ENCODE data around the gene SDR42E1.
"Not testable (repeated sequence)": the region's sequence is repeated elsewhere in the genome, so short reads cannot be mapped to it uniquely, and the experiment has no call there.

Gene SDR42E1

DNA sequence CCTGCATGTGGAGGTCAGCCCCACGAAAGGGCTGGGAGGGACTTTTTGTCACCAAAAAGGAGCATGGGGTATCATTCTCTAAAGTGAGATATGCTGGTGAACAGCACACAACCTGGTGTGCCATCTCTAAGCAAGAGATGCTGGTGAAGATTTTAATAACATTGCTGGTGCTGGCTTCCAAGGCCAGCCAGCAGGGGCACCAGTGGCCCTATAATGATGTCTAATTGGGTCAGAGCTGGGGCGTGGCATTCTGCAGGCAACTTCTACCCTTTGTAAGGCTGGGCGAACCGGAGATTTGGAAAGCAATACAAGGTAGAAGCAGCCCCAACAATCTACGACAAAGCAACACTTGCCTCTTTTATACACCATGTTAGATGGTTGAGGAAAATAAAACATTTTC lies 16.8 kb downstream of the SDR42E1 start:
- no peak for DNase-seq (ENCODE audit: low spot score)
- Histone ChIP-seq H3K27me3 (ENCODE audit: insufficient read depth, poor library complexity, severe bottlenecking) (no peaks in the 10 kb centered on the region), H3K4me3 (ENCODE audit: severe bottlenecking) (no peak overlapping the region), H3K27ac (ENCODE audit: poor library complexity, severe bottlenecking) (no peak overlapping the region), H3K4me1 (ENCODE audit: insufficient read depth, poor library complexity, severe bottlenecking) (peaks cover 25% of the 10 kb centered on the region), H3K36me3 (ENCODE audit: low read depth) (peaks cover 17% of the 10 kb centered on the region), H3K9me3 (ENCODE audit: severe bottlenecking) (no peaks in the 10 kb centered on the region)
- ATAC-seq (ENCODE audit: low read depth), result no peak
- TF ChIP-seq, protein P1, sequence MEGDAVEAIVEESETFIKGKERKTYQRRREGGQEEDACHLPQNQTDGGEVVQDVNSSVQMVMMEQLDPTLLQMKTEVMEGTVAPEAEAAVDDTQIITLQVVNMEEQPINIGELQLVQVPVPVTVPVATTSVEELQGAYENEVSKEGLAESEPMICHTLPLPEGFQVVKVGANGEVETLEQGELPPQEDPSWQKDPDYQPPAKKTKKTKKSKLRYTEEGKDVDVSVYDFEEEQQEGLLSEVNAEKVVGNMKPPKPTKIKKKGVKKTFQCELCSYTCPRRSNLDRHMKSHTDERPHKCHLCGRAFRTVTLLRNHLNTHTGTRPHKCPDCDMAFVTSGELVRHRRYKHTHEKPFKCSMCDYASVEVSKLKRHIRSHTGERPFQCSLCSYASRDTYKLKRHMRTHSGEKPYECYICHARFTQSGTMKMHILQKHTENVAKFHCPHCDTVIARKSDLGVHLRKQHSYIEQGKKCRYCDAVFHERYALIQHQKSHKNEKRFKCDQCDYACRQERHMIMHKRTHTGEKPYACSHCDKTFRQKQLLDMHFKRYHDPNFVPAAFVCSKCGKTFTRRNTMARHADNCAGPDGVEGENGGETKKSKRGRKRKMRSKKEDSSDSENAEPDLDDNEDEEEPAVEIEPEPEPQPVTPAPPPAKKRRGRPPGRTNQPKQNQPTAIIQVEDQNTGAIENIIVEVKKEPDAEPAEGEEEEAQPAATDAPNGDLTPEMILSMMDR (IDR thresholded peaks at IDR 0.05; ENCODE audit: poor library complexity, severe bottlenecking), result peak; percentile 22

DNA sequence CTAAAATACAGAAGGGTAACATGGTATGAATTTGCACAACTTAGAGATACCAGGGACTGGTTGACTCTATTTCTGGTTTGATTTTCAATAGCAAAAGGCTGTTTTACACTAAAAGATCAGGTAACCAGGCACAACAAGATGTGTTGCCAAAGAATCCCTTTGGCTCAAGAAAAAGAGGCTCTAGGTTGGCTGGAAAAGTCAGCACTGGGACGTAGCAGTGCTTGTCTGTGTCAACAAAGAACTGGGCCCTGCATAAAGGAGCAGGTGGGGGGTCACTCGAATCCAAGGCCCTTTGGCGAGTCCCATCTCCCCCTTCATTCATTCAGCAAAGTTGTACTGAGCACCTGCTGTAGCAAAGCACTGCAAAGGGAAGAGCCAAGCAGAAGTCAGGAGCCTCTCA lies 18.4 kb downstream of the SDR42E1 start:
- no peak for ATAC-seq (ENCODE audit: low read depth)
- DNase-seq (ENCODE audit: low spot score), result no peak
- TF ChIP-seq, protein P1 (IDR thresholded peaks at IDR 0.05; ENCODE audit: poor library complexity, severe bottlenecking), result no peak

DNA sequence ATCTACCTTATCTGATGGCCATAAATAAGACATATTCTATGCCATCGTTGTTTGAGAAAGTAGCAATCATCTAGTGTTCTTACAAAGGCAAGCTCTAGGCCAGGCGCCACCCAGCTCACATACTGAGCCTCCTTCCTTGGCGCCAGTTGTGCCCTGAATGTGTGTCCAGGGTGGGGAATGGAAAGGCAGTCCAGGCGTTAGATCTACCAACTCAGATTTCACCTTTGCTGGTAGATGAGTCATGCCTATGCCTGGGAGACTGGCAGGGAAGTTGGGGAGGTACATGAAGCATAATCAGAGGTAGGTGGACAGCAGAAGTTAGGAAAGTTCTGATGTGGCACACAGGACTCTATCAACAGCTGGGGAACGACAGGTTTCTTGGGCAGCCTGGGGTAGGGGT lies 23.6 kb downstream of the SDR42E1 start:
- DNase-seq (ENCODE audit: low spot score) (no peak), ATAC-seq (ENCODE audit: low read depth) (no peak)

More for the DNA sequence above, 18.4 kb downstream of the SDR42E1 start:
- Histone ChIP-seq H3K27ac (ENCODE audit: poor library complexity, severe bottlenecking) (no peak overlapping the region), H3K9me3 (ENCODE audit: severe bottlenecking) (no peaks in the 10 kb centered on the region), H3K4me1 (ENCODE audit: insufficient read depth, poor library complexity, severe bottlenecking) (peaks cover 21% of the 10 kb centered on the region), H3K36me3 (ENCODE audit: low read depth) (0 out of 2 replicates have a peak, but pooled peaks cover 3% of the 10 kb centered on the region), H3K27me3 (ENCODE audit: insufficient read depth, poor library complexity, severe bottlenecking) (no peaks in the 10 kb centered on the region), H3K4me3 (ENCODE audit: severe bottlenecking) (no peak overlapping the region)

DNA sequence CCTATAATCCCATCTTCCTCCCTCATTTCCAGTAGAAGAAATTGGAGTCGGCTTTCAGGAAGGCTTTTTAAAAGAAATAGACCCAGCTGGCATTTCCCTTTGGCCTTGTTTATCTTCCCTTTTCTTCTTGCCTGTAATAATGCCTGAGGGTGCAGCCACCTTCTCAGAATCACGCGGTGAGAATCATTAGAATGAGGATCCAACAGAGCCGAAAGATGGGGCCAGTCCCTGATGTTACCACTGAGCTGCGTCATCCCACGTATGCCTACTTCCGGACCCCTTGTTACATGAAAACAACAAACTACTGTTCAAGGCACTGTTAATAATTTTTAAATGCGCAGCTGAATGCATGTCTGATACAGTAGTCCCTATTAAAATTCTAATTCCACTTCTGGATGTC lies 24.1 kb downstream of the SDR42E1 start:
- Histone ChIP-seq H3K27ac (ENCODE audit: poor library complexity, severe bottlenecking) (no peak overlapping the region), H3K4me3 (ENCODE audit: severe bottlenecking) (no peak overlapping the region), H3K27me3 (ENCODE audit: insufficient read depth, poor library complexity, severe bottlenecking) (peaks cover 3% of the 10 kb centered on the region), H3K4me1 (ENCODE audit: insufficient read depth, poor library complexity, severe bottlenecking) (no peaks in the 10 kb centered on the region), H3K36me3 (ENCODE audit: low read depth) (no peaks in the 10 kb centered on the region), H3K9me3 (ENCODE audit: severe bottlenecking) (no peaks in the 10 kb centered on the region)
- TF ChIP-seq, protein P1 (IDR thresholded peaks at IDR 0.05; ENCODE audit: poor library complexity, severe bottlenecking), result no peak
- ATAC-seq (ENCODE audit: low read depth) (no peak), DNase-seq (ENCODE audit: low spot score) (no peak)

More for the DNA sequence above, 23.6 kb downstream of the SDR42E1 start:
- H3K27ac ChIP-seq (ENCODE audit: poor library complexity, severe bottlenecking), result no peak overlapping the region
- H3K27me3 ChIP-seq (ENCODE audit: insufficient read depth, poor library complexity, severe bottlenecking), result peaks cover 3% of the 10 kb centered on the region
- no peaks in the 10 kb centered on the region for H3K4me1 ChIP-seq (ENCODE audit: insufficient read depth, poor library complexity, severe bottlenecking)
- no peaks in the 10 kb centered on the region for H3K9me3 ChIP-seq (ENCODE audit: severe bottlenecking)
- TF ChIP-seq, protein P1 (IDR thresholded peaks at IDR 0.05; ENCODE audit: poor library complexity, severe bottlenecking), result no peak
- H3K36me3 ChIP-seq (ENCODE audit: low read depth), result no peaks in the 10 kb centered on the region
- no peak overlapping the region for H3K4me3 ChIP-seq (ENCODE audit: severe bottlenecking)

DNA sequence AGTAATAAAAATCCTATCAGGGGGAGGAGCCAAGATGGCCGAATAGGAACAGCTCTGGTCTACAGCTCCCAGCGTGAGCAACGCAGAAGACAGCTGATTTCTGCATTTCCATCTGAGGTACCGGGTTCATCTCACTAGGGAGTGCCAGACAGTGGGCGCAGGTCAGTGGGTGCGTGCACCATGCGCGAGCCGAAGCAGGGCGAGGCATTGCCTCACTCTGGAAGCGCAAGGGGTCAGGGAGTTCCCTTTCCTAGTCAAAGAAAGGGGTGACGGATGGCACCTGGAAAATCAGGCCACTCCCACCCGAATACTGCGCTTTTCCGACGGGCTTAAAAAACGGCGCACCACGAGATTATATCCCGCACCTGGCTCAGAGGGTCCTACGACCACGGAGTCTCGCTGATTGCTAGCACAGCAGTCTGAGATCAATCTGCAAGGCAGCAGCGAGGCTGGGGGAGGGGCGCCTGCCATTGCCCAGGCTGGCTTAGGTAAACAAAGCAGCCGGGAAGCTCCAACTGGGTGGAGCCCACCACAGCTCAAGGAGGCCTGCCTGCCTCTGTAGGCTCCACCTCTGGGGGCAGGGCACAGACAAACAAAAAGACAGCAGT lies 33.8 kb downstream of the SDR42E1 start:
- not testable (repeated sequence) for ATAC-seq (ENCODE audit: low read depth); H3K9me3 ChIP-seq (ENCODE audit: severe bottlenecking); H3K27me3 ChIP-seq (ENCODE audit: insufficient read depth, poor library complexity, severe bottlenecking); H3K4me3 ChIP-seq (ENCODE audit: severe bottlenecking); DNase-seq (ENCODE audit: low spot score); H3K27ac ChIP-seq (ENCODE audit: poor library complexity, severe bottlenecking); H3K36me3 ChIP-seq (ENCODE audit: low read depth); H3K4me1 ChIP-seq (ENCODE audit: insufficient read depth, poor library complexity, severe bottlenecking)
